Activated naive CD4-positive, alpha-beta T cell treated with anti-CD3 and anti-CD28 coated beads, Interleukin-2, amount 50 U/mL, for 24 hours (primary cell): ENCODE data around the gene TNFRSF9.
"Not testable (repeated sequence)": the region's sequence is repeated elsewhere in the genome, so short reads cannot be mapped to it uniquely, and the experiment has no call there.

Experiments
- H3K27ac Mint-ChIP-seq: one replicate; pipeline ENCODE4 v1.8.0; 2021; ENCODE audit warnings: mild to moderate bottlenecking, mixed read lengths
- H3K27me3 Mint-ChIP-seq: one replicate; pipeline ENCODE4 v1.8.0; 2021; ENCODE audit warnings: mixed read lengths
- H3K36me3 Mint-ChIP-seq: one replicate; pipeline ENCODE4 v1.8.0; 2021; ENCODE audit warnings: mixed read lengths
- H3K4me1 Mint-ChIP-seq: one replicate; pipeline ENCODE4 v1.8.0; 2021; ENCODE audit warnings: mixed read lengths
- H3K4me3 Mint-ChIP-seq: one replicate; pipeline ENCODE4 v1.8.0; 2021; ENCODE audit warnings: mild to moderate bottlenecking, mixed read lengths
- H3K9me3 Mint-ChIP-seq: one replicate; pipeline ENCODE4 v1.8.0; 2021; ENCODE audit warnings: mixed read lengths

The TNFRSF9 gene

DNA sequence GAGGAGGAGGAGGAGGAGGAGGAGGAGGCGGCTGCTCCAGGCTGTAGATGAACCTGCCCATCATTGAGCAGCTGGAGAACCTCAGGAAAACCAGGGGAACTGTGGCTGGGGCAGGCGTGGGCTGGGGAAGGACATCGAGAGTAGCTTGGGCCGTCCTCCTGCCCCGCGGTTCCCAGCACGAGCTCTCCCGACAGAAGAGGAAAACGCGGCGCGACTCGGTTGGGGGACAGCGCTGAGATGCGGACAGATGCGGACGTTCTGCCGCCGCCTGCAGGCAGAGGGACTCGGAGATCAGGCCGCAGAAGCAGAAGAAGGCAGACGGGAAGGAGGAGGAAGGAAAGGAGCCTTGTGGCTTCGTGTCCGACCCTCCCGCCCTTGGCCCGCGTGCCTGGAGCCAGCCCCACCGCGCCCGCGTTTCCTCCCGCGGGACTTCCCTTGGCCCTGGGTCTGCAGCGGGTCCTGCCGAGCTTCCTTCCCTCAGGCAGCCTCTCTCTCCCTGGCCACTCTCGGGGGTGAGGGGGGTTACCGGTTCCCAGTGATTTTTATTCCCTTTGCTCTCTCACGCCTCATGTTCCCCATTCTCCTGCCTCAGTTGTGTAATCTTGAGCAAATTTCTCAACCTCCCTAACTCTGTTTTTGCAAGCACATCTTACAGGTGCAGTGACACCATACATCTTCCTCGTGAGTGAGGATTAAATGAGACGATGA lies 1.7 kb upstream of the TNFRSF9 start:
- peak overlapping the region; percentile 85 for H3K4me3 Mint-ChIP-seq
- no peaks in the 10 kb centered on the region for H3K9me3 Mint-ChIP-seq
- H3K27ac Mint-ChIP-seq: peak overlapping the region; percentile 90
- H3K4me1 Mint-ChIP-seq: peaks cover 40% of the 10 kb centered on the region
- H3K36me3 Mint-ChIP-seq: peaks cover 13% of the 10 kb centered on the region
- H3K27me3 Mint-ChIP-seq: peaks cover 2% of the 10 kb centered on the region

DNA sequence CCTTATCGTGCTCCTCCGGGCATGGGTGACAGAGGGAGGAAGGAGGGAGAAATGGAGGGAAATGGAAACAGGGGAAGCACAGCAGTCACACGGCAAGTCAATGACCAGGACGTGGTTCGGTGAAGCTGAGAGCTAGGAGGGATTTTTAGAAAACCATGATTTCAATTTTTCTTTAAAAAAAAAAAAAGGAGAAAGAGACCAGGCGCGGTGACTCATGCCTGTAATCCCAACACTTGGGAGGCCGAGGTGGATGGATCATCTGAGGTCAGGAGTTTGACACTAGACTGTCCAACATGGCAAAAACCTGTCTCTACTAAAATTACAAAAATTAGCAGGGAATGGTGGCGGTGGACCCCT lies 776 bp upstream of the TNFRSF9 start:
- Mint-ChIP-seq H3K27ac (peak overlapping the region; percentile 92), H3K4me3 (peak overlapping the region; percentile 89), H3K4me1 (peaks cover 45% of the 10 kb centered on the region), H3K9me3 (no peaks in the 10 kb centered on the region), H3K27me3 (peaks cover 2% of the 10 kb centered on the region), H3K36me3 (peaks cover 17% of the 10 kb centered on the region)

DNA sequence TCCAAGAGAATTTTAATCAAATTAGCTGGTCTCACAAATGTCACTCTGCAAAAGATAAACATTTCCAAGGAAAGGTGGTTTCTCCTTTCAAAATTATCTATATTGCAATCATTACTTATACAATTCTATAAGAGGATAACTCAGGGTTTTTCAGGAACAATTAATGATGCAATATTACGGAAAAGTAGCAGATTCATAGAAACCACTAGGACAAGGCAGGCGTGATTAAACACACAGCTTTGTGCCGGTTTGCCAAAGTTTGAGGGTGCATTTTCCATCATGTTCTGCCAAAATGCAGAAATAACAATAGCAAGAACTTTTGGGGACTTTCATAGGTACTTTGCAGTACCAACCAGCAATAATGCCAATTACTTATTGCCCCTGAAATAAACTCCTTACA lies 605 bp downstream of the TNFRSF9 start:
- Mint-ChIP-seq H3K27me3 (peaks cover 2% of the 10 kb centered on the region), H3K4me1 (peaks cover 51% of the 10 kb centered on the region), H3K27ac (peak overlapping the region; percentile 92), H3K4me3 (peak overlapping the region; percentile 89), H3K36me3 (peaks cover 20% of the 10 kb centered on the region), H3K9me3 (no peaks in the 10 kb centered on the region)

DNA sequence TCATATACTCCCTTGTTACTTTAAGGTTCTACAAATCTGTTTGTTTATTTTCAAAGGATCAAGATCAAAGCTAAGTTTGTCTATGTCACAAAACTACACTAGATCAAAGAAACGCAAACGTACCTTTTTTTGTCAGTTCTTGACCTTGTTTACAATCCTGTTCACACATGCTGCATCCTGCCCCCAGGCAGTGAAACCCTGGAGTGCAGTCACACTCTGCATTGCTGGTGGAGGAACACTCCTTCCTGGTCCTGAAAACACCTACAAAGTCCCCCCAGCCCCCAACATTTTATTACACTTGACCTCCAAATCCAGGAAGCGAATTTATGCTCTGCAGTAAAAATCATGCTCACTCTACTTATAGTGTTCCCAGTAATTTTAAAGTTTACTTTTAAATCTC lies 2.6 kb downstream of the TNFRSF9 start:
- Mint-ChIP-seq H3K36me3 (peaks cover 31% of the 10 kb centered on the region), H3K9me3 (no peaks in the 10 kb centered on the region), H3K4me1 (peaks cover 44% of the 10 kb centered on the region), H3K4me3 (peak overlapping the region; percentile 89), H3K27ac (no peak overlapping the region), H3K27me3 (peaks cover 2% of the 10 kb centered on the region)

DNA sequence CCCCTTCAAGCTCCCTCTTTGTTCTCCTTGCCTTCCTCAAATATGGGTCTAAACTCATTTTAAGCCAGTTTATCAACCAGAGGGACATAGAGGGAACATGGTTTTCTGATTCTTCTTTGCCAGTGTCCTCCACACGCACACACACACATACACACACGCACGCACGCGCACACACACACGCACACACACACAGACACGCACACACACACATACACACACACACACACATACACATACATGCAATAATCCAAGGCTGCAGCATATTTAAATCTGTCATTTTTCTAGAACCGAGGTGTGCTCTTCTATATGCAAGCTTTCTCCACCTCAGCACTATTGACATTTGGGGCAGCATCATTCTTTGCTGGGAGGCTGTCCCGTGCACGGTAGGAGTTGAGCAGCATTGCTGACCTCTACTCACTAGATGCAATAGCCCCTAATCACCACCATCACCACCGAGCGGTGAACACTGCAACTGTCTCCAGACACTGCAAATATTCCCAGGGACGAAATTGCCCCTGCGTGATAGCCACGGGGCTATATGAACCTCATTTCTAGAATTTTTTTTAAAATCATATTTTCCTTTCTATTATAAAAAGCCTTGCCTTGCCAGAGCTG lies 8.0 kb downstream of the TNFRSF9 start:
- Mint-ChIP-seq H3K9me3 (no peaks in the 10 kb centered on the region), H3K4me3 (peak overlapping the region; percentile 26), H3K27ac (peak overlapping the region; percentile 30), H3K36me3 (peaks cover 51% of the 10 kb centered on the region), H3K27me3 (no peaks in the 10 kb centered on the region), H3K4me1 (peaks cover 53% of the 10 kb centered on the region)

DNA sequence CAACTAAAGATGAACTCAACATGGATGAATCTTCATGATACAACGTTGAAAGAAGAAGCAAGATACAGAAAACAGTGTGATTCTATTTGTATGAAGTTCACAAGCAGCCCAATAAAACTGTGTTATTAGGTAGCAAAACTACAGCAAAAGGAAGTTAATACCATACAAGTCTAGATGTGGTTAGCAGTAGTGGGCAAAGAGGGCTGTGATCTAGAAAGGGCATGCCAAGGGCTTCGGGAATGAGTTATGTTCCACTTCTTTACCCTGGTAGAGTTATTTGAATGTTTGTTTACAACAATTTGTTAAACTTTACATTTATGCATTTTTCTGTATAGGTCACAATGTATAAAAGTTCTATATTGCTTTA lies 9.2 kb downstream of the TNFRSF9 start:
- Mint-ChIP-seq H3K27ac (peak overlapping the region; percentile 87), H3K4me1 (peaks cover 52% of the 10 kb centered on the region), H3K36me3 (peaks cover 48% of the 10 kb centered on the region)

DNA sequence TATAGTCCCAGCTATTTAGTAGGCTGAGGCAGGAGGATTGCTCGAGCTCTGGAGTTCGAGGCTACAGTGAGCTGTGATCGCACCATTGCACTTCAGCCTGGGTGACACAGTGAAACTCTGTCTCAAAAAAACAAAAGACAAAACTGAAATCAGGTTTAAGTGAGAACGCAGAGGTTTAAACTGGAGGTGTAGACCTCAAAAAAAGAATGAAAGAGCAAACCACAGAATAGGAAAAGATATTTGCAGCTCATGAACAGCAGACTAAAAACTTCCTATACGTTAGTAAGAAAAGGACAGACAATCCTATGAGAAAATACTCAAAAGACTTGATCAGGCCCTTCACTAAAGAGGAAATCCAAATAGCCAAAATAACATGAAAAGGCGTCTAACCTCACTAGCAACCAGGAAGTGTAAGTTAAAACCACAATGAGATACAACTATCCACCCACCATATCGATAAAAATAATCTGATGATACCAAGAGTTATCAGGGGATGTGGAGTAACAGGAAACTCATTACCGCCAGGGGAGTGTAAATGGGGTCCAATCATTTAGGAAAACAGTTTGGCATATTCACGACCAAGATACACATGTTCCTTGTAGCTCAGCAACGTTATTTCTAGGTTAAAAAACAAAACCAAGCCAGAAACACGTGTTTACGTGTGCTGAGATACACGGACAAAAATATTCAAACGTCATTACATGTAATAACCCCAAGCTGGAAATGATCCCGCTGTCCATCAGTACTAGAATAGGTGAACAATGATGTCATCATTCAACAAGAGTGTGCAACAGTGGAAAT lies 9.8 kb downstream of the TNFRSF9 start:
- peak overlapping the region; percentile 76 for H3K4me3 Mint-ChIP-seq
- H3K27me3 Mint-ChIP-seq: no peaks in the 10 kb centered on the region
- H3K27ac Mint-ChIP-seq: peak overlapping the region; percentile 87
- H3K36me3 Mint-ChIP-seq: peaks cover 50% of the 10 kb centered on the region
- H3K9me3 Mint-ChIP-seq: no peaks in the 10 kb centered on the region
- H3K4me1 Mint-ChIP-seq: peaks cover 51% of the 10 kb centered on the region

More for the DNA sequence above, 9.2 kb downstream of the TNFRSF9 start:
- H3K27me3 Mint-ChIP-seq: no peaks in the 10 kb centered on the region
- no peaks in the 10 kb centered on the region for H3K9me3 Mint-ChIP-seq
- H3K4me3 Mint-ChIP-seq: peak overlapping the region; percentile 76

DNA sequence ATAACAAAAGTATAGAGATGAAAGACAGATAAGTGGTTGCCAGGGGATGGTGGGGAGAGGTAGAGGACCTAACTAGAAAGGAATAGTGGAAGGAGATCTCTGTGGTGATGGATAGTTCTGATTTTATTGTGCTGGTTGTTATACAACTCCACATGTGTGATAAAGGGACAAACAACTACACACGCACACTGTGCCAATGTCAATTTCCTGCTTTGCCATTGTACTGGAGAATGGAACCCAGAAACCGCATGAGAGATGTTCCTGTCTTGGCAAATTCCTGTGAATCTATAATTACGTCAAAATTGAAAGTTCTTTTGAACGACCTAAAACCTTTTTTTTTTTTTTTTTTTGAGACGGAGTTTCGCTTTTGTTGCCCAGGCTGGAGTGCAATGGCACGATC lies 11.0 kb downstream of the TNFRSF9 start:
- peaks cover 46% of the 10 kb centered on the region for H3K36me3 Mint-ChIP-seq
- H3K4me1 Mint-ChIP-seq: peaks cover 49% of the 10 kb centered on the region
- H3K27ac Mint-ChIP-seq: peak overlapping the region; percentile 10
- H3K4me3 Mint-ChIP-seq: peak overlapping the region; percentile 8
- H3K9me3 Mint-ChIP-seq: no peaks in the 10 kb centered on the region
- H3K27me3 Mint-ChIP-seq: no peaks in the 10 kb centered on the region

DNA sequence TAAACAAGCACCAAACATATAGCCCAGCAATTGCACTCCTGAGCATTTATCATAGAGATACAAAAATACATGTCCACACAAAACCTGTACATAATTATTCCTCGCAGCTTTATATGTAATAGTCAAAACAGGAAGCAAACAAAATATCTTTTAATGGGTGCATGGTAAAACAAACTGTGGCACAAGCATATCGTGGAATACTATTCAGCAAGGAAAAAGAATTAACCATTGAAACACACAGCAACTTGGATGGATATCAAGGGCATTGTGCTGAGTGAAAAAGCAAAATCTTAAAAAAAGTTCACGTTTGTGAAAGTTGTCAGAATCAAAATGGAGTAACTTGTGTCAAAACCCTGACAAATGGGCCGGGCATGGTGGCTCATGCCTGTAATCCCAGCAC lies 12.4 kb downstream of the TNFRSF9 start:
- Mint-ChIP-seq H3K9me3 (no peaks in the 10 kb centered on the region), H3K4me3 (no peak overlapping the region), H3K36me3 (peaks cover 38% of the 10 kb centered on the region), H3K27ac (no peak overlapping the region), H3K4me1 (peaks cover 49% of the 10 kb centered on the region), H3K27me3 (no peaks in the 10 kb centered on the region)

DNA sequence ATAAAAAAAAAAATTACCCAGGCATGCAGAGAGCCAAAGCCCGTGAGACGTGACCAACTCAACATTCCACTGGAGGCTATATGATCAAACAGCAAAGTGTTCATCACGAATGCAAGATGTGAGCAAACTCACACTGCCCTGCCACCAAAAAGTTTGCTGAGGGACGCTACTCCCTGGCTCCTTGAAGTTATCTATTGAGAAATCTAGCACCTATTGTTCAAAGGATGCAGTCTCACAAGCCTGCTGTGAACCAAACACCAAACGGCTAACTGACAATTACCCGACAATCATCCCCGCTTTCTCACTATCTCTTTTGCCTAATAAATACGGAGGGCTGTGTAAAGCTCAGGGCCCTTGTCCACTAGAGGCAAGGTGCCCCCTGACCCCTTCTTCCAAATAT lies 13.6 kb downstream of the TNFRSF9 start:
- peaks cover 32% of the 10 kb centered on the region for H3K36me3 Mint-ChIP-seq
- peak overlapping the region; percentile 59 for H3K27ac Mint-ChIP-seq

DNA sequence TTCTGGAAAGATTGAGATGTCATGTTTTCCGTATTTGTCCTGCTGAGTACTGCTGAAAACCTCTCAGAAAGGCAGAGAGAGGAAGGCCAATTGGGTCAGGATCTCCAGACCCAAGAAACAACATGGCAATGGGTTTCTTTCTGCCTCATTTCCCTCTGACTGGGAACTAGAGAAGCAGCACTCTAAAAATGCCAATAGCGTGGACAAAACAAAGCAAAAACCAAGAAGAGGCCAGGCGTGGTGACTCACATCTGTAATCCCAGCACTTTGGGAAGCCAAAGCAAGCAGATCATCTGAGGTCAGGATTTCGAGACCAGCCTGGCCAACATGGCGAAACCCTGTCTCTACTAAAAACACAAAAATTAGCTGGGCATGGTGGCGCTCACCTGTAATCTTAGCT lies 18.3 kb downstream of the TNFRSF9 start:
- H3K36me3 Mint-ChIP-seq: peaks cover 23% of the 10 kb centered on the region
- no peak overlapping the region for H3K27ac Mint-ChIP-seq

More for the DNA sequence above, 13.6 kb downstream of the TNFRSF9 start:
- H3K4me1 Mint-ChIP-seq: peaks cover 42% of the 10 kb centered on the region
- not testable (repeated sequence) for H3K9me3 Mint-ChIP-seq, H3K4me3 Mint-ChIP-seq, H3K27me3 Mint-ChIP-seq

DNA sequence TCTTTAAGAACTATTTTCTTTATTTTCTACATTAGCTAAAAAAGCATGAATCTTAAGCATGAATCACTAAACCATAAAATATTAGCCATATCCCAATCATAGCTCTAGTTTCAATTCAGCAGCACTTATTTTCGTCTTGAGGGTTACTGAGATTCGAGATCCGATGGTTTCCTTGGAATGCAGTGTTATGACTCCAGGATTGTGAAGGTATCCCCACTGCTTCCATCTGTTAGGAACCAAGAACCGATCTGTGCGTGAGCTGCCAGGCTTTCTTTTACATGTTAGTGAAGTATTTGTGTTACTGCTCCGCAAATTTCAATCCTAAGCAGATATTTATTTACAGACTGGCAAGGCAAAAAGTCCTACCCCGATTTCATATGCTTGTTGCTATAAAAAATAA lies 18.8 kb downstream of the TNFRSF9 start:
- no peaks in the 10 kb centered on the region for H3K9me3 Mint-ChIP-seq
- H3K27ac Mint-ChIP-seq: no peak overlapping the region
- H3K4me1 Mint-ChIP-seq: peaks cover 38% of the 10 kb centered on the region
- H3K27me3 Mint-ChIP-seq: no peaks in the 10 kb centered on the region
- peaks cover 25% of the 10 kb centered on the region for H3K36me3 Mint-ChIP-seq
- no peak overlapping the region for H3K4me3 Mint-ChIP-seq

More for the DNA sequence above, 18.3 kb downstream of the TNFRSF9 start:
- peaks cover 33% of the 10 kb centered on the region for H3K4me1 Mint-ChIP-seq
- H3K27me3 Mint-ChIP-seq: no peaks in the 10 kb centered on the region
- no peaks in the 10 kb centered on the region for H3K9me3 Mint-ChIP-seq
- no peak overlapping the region for H3K4me3 Mint-ChIP-seq

DNA sequence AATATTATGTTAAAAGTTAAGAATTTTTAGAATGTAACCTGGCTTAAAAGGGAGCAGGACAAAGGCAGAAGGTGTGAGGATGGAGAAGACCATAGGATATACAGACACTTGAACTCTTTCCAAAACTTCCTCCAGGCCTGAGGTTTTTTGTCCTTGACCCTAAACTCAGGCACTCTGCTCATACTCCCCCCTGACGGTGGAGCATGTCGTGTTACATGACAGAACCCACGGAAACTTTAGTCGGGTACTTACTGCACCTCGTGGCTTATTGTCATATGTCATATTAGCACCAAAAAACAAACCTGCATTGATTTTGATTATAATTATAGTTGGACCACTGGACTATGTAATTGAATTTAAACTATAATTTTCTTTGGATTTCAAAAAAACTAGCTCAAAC lies 20.8 kb downstream of the TNFRSF9 start:
- Mint-ChIP-seq H3K4me3 (no peak overlapping the region), H3K9me3 (no peaks in the 10 kb centered on the region), H3K27ac (peak overlapping the region; percentile 23), H3K36me3 (peaks cover 21% of the 10 kb centered on the region), H3K27me3 (no peaks in the 10 kb centered on the region), H3K4me1 (peaks cover 48% of the 10 kb centered on the region)

DNA sequence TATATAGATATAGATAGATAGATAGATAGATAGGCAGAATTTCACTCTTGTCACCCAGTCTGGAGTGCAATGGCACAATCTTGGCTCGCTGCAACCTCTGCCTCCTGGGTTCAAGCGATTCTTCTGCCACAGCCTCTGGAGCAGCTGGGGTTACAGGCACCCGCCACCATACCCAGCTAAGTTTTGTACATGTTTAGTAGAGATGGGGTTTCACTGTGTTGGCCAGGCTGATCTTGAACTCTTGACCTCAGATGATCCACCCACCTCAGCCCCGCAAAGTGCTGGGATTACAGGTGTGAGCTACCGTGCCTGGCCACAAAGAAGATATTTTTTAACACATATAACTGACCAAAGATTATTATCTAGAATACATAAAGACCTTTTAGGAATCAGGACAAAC lies 22.7 kb downstream of the TNFRSF9 start:
- H3K36me3 Mint-ChIP-seq: peaks cover 21% of the 10 kb centered on the region
- H3K27ac Mint-ChIP-seq: not testable (repeated sequence)

DNA sequence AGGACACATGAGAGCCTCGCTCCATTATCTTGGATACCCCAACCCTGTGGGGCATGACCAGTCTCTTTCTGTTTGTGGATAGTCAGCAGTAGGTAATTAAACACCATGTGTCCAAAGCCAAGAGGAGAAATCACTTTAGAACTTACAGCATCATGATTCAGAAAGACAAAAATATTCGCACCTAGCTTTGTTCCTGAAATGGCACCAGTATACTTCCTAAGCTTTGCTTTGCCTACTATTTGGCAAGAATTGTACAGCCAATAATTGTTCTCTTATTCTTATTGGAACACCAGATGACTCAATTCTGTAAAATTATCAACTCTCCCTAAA lies 24.2 kb downstream of the TNFRSF9 start:
- no peaks in the 10 kb centered on the region for H3K27me3 Mint-ChIP-seq
- H3K27ac Mint-ChIP-seq: peak overlapping the region; percentile 94
- peak overlapping the region; percentile 78 for H3K4me3 Mint-ChIP-seq
- H3K4me1 Mint-ChIP-seq: peaks cover 64% of the 10 kb centered on the region
- no peaks in the 10 kb centered on the region for H3K9me3 Mint-ChIP-seq
- peaks cover 16% of the 10 kb centered on the region for H3K36me3 Mint-ChIP-seq

More for the DNA sequence above, 22.7 kb downstream of the TNFRSF9 start:
- H3K9me3 Mint-ChIP-seq, H3K4me3 Mint-ChIP-seq, H3K27me3 Mint-ChIP-seq: not testable (repeated sequence)
- peaks cover 60% of the 10 kb centered on the region for H3K4me1 Mint-ChIP-seq
